ENCODE measurements around the gene RBKS. TPM values are rescaled to one million over a fixed set of nuclear protein-coding genes. Genes with fewer than 3 reads are reported as not detected.
A peak's percentile ranks its signal among the peaks of the same experiment; 100 is the strongest.
"Not testable (repeated sequence)": the region's sequence is repeated elsewhere in the genome, so short reads cannot be mapped to it uniquely, and the experiment has no call there.

The RBKS gene
- total RNA-seq, 1 donor from 2014 or later = 1.8 TPM

- peaks cover 2% of the 10 kb centered on the region for H3K4me1 Mint-ChIP-seq (ENCODE audit: low read depth)
- intact Hi-C loops (cut with micrococcal nuclease) = loop anchor here (1.0 to 2.0 kb wide), 2 partner anchors 643 to 698 kb away; no protein-coding TSS in a partner anchor
- H3K27me3 Mint-ChIP-seq (ENCODE audit: low read depth) = peaks cover 2% of the 10 kb centered on the region
- no peak overlapping the region for H3K27ac Mint-ChIP-seq
- peaks cover 6% of the 10 kb centered on the region for H3K9me3 Mint-ChIP-seq
- DNase-seq (ENCODE audit: low spot score) = peak; percentile 57
- H3K4me3 Mint-ChIP-seq (ENCODE audit: low read depth) = no peak overlapping the region
- H3K36me3 Mint-ChIP-seq (ENCODE audit: low read depth) = no peaks in the 10 kb centered on the region
Observed at GRCh38 chr2:27754138-27754588, 136.0 kb downstream of the RBKS start.

GRCh38 chr2:27752551-27753237, 137.5 kb downstream of the RBKS start:
- Mint-ChIP-seq H3K27ac (no peak overlapping the region), H3K27me3 (ENCODE audit: low read depth) (peaks cover 10% of the 10 kb centered on the region), H3K36me3 (ENCODE audit: low read depth) (peaks cover 3% of the 10 kb centered on the region), H3K4me3 (ENCODE audit: low read depth) (no peak overlapping the region), H3K9me3 (peaks cover 19% of the 10 kb centered on the region), H3K4me1 (ENCODE audit: low read depth) (peaks cover 2% of the 10 kb centered on the region)
- intact Hi-C loops (cut with micrococcal nuclease) = no loop called here
- DNase-seq (ENCODE audit: low spot score) = no peak

- Mint-ChIP-seq H3K27me3 (ENCODE audit: low read depth) (peaks cover 10% of the 10 kb centered on the region), H3K4me1 (ENCODE audit: low read depth) (peaks cover 2% of the 10 kb centered on the region), H3K4me3 (ENCODE audit: low read depth) (no peak overlapping the region), H3K9me3 (peaks cover 19% of the 10 kb centered on the region), H3K27ac (no peak overlapping the region), H3K36me3 (ENCODE audit: low read depth) (peaks cover 3% of the 10 kb centered on the region)
- no peak for DNase-seq (ENCODE audit: low spot score)
- intact Hi-C loops (cut with micrococcal nuclease) = no loop called here
Observed at GRCh38 chr2:27751377-27751776, 138.8 kb downstream of the RBKS start.

GRCh38 chr2:27748803-27749554, 141.2 kb downstream of the RBKS start:
- DNase-seq (ENCODE audit: low spot score); H3K4me1 Mint-ChIP-seq (ENCODE audit: low read depth); H3K4me3 Mint-ChIP-seq (ENCODE audit: low read depth); H3K27ac Mint-ChIP-seq; H3K36me3 Mint-ChIP-seq (ENCODE audit: low read depth); intact Hi-C loops (cut with micrococcal nuclease): not testable (repeated sequence)
- Mint-ChIP-seq H3K9me3 (peaks cover 23% of the 10 kb centered on the region), H3K27me3 (ENCODE audit: low read depth) (peaks cover 20% of the 10 kb centered on the region)

GRCh38 chr2:27747827-27748352, 142.3 kb downstream of the RBKS start:
- Mint-ChIP-seq H3K36me3 (ENCODE audit: low read depth) (peaks cover 3% of the 10 kb centered on the region), H3K4me3 (ENCODE audit: low read depth) (no peak overlapping the region), H3K4me1 (ENCODE audit: low read depth) (peaks cover 7% of the 10 kb centered on the region), H3K9me3 (peaks cover 23% of the 10 kb centered on the region), H3K27ac (no peak overlapping the region), H3K27me3 (ENCODE audit: low read depth) (peaks cover 20% of the 10 kb centered on the region)
- no peak for DNase-seq (ENCODE audit: low spot score)
- intact Hi-C loops (cut with micrococcal nuclease) = no loop called here

- Mint-ChIP-seq H3K9me3 (peaks cover 23% of the 10 kb centered on the region), H3K4me3 (ENCODE audit: low read depth) (no peak overlapping the region), H3K36me3 (ENCODE audit: low read depth) (peaks cover 3% of the 10 kb centered on the region), H3K4me1 (ENCODE audit: low read depth) (peaks cover 7% of the 10 kb centered on the region), H3K27ac (no peak overlapping the region), H3K27me3 (ENCODE audit: low read depth) (peaks cover 20% of the 10 kb centered on the region)
- DNase-seq (ENCODE audit: low spot score) = no peak
- intact Hi-C loops (cut with micrococcal nuclease) = no loop called here
Observed at GRCh38 chr2:27746325-27746724, 143.9 kb downstream of the RBKS start.

GRCh38 chr2:27745494-27745893, 144.7 kb downstream of the RBKS start:
- H3K27ac Mint-ChIP-seq; intact Hi-C loops (cut with micrococcal nuclease); H3K36me3 Mint-ChIP-seq (ENCODE audit: low read depth); DNase-seq (ENCODE audit: low spot score); H3K4me3 Mint-ChIP-seq (ENCODE audit: low read depth); H3K4me1 Mint-ChIP-seq (ENCODE audit: low read depth): not testable (repeated sequence)
- Mint-ChIP-seq H3K9me3 (peaks cover 23% of the 10 kb centered on the region), H3K27me3 (ENCODE audit: low read depth) (peaks cover 20% of the 10 kb centered on the region)

GRCh38 chr2:27742571-27742970, 147.6 kb downstream of the RBKS start:
- peaks cover 7% of the 10 kb centered on the region for H3K4me1 Mint-ChIP-seq (ENCODE audit: low read depth)
- H3K27ac Mint-ChIP-seq = no peak overlapping the region
- no peaks in the 10 kb centered on the region for H3K36me3 Mint-ChIP-seq (ENCODE audit: low read depth)
- DNase-seq (ENCODE audit: low spot score) = no peak
- H3K27me3 Mint-ChIP-seq (ENCODE audit: low read depth) = peaks cover 10% of the 10 kb centered on the region
- no peak overlapping the region for H3K4me3 Mint-ChIP-seq (ENCODE audit: low read depth)
- intact Hi-C loops (cut with micrococcal nuclease) = no loop called here
- peaks cover 4% of the 10 kb centered on the region for H3K9me3 Mint-ChIP-seq

GRCh38 chr2:27741673-27742072, 148.5 kb downstream of the RBKS start:
- Mint-ChIP-seq H3K27me3 (ENCODE audit: low read depth) (peaks cover 10% of the 10 kb centered on the region), H3K27ac (no peak overlapping the region), H3K9me3 (peaks cover 4% of the 10 kb centered on the region), H3K4me3 (ENCODE audit: low read depth) (no peak overlapping the region), H3K4me1 (ENCODE audit: low read depth) (peaks cover 9% of the 10 kb centered on the region), H3K36me3 (ENCODE audit: low read depth) (no peaks in the 10 kb centered on the region)
- no peak for DNase-seq (ENCODE audit: low spot score)
- intact Hi-C loops (cut with micrococcal nuclease) = no loop called here

- no peaks in the 10 kb centered on the region for H3K9me3 Mint-ChIP-seq
- no peaks in the 10 kb centered on the region for H3K27me3 Mint-ChIP-seq (ENCODE audit: low read depth)
- H3K36me3 Mint-ChIP-seq (ENCODE audit: low read depth) = no peaks in the 10 kb centered on the region
- no peak overlapping the region for H3K4me3 Mint-ChIP-seq (ENCODE audit: low read depth)
- intact Hi-C loops (cut with micrococcal nuclease) = no loop called here
- no peak for DNase-seq (ENCODE audit: low spot score)
- no peak overlapping the region for H3K27ac Mint-ChIP-seq
- H3K4me1 Mint-ChIP-seq (ENCODE audit: low read depth) = peaks cover 7% of the 10 kb centered on the region
Observed at GRCh38 chr2:27739058-27739373, 151.2 kb downstream of the RBKS start.

GRCh38 chr2:27738349-27739057, 151.7 kb downstream of the RBKS start:
- H3K27ac Mint-ChIP-seq = no peak overlapping the region
- H3K4me3 Mint-ChIP-seq (ENCODE audit: low read depth) = no peak overlapping the region
- no peak for DNase-seq (ENCODE audit: low spot score)
- H3K27me3 Mint-ChIP-seq (ENCODE audit: low read depth) = no peaks in the 10 kb centered on the region
- intact Hi-C loops (cut with micrococcal nuclease) = no loop called here
- no peaks in the 10 kb centered on the region for H3K9me3 Mint-ChIP-seq
- H3K4me1 Mint-ChIP-seq (ENCODE audit: low read depth) = peaks cover 7% of the 10 kb centered on the region
- no peaks in the 10 kb centered on the region for H3K36me3 Mint-ChIP-seq (ENCODE audit: low read depth)

- DNase-seq (ENCODE audit: low spot score) = no peak
- no peaks in the 10 kb centered on the region for H3K36me3 Mint-ChIP-seq (ENCODE audit: low read depth)
- H3K27me3 Mint-ChIP-seq (ENCODE audit: low read depth) = no peaks in the 10 kb centered on the region
- H3K4me3 Mint-ChIP-seq (ENCODE audit: low read depth) = no peak overlapping the region
- H3K9me3 Mint-ChIP-seq = no peaks in the 10 kb centered on the region
- no peak overlapping the region for H3K27ac Mint-ChIP-seq
- intact Hi-C loops (cut with micrococcal nuclease) = no loop called here
- H3K4me1 Mint-ChIP-seq (ENCODE audit: low read depth) = peaks cover 7% of the 10 kb centered on the region
Observed at GRCh38 chr2:27737676-27738348, 152.4 kb downstream of the RBKS start.
